ENCODE results near the gene ADISSP.
A peak's percentile ranks its signal among the peaks of the same experiment; 100 is the strongest.

The ADISSP gene

DNA sequence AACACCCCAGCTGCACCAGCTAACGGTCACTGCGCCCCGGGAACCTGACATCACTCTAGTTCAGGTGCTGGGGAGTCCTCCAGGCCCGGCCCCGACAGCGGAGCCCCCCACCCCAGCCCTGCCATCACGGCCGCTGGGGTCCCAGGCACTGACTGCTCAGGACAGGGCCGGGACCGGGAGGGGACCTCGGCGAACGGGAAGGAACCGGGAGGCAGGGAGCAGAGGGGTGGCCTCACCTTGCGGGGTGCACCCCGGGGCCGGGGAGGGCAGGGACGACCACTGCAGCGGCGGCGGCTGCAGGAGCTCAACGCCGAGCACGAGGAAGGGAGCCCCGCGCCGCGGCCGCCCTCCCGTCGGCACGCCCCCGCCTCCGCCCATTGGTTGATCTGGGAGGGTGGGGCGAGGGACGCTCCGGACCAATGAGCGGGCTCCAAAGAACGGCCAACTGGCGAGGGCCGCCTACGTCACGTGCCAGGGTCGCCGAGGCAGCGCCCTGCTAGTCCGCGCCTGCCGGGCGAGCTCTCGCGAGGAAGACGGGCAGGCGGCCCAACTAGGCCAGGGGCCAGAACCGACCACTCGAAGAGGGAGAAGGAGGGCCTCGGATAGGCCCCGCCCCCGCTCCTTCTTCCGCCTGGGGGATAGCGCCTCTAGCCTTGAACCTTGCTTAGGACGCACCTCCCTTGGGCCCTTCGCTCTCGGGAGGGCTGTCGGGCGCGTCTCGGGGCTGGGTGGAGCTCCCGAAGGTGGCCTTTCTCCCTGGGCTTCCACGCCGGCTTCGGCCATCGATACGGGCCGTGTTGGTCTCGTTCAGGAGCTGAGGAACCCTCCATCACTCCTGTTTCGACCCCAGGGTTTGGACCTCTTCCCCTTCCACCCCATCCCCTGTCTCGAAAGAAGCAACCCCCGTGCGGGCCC is at the start of gene ADISSP:
ADISSP (minus strand) TSS at position 327 of the 915 bp plus-strand sequence. CDS start 7,653 bp downstream, outside the sequence.
- peak; percentile 100 for DNase-seq (ENCODE audit: low spot score)

DNA sequence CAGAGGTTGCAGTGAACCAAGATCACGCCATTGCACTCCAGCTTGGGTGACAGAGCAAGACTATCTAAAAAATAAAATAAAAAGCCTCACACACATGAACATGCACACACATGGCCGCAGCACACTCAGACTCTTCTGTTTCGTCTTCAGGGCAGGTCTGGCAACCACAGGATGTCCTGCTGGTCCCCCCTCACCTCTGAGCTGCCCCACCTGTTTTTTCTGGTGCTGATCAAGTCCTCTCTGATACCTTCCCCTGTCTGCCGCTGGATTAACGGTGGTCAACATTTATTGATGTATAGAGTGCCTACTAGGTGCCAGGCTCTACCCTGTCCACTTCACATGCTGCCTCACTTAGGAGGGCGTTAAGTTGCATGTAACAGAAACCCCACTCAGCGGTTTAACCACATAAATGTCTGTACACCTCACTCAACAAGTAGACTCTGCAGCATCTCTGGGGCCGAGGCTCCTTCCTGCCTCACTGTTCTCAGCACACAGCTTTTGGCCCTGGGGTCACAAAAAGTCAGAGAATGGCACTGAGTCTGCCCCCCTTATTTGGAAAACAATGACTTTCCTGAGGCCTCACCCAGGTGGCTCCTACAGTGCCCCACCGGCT is 48.3 kb upstream of the ADISSP start:
- no peak for DNase-seq (ENCODE audit: low spot score)

DNA sequence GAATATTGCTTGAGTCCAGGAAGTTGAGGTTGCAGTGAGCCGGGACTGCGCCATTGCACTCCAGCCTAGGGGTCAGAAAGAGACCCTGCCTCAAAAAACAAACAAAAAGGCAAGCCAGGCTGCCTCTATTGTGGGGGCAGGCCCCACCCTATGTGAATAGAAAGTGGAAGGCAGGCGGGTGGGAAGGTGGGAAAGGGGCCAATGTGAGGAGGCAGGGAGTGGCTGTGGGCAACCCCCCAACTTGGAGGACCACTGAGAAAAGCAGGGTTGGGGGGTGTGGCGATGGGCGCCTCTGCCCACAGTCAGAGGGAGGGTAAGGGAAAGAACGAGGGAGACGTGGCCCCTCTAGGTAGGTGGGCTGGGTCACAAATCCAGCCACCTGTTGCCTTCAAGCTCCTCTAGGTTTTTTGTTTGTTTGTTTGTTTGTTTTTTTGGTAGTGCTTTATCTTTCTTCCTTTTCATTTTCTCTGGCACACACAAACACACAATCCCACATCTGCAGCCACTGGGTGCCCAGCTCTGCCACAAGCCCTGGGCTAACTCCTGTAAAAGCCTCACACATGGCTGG is 47.5 kb upstream of the ADISSP start:
- no peak for DNase-seq (ENCODE audit: low spot score)

DNA sequence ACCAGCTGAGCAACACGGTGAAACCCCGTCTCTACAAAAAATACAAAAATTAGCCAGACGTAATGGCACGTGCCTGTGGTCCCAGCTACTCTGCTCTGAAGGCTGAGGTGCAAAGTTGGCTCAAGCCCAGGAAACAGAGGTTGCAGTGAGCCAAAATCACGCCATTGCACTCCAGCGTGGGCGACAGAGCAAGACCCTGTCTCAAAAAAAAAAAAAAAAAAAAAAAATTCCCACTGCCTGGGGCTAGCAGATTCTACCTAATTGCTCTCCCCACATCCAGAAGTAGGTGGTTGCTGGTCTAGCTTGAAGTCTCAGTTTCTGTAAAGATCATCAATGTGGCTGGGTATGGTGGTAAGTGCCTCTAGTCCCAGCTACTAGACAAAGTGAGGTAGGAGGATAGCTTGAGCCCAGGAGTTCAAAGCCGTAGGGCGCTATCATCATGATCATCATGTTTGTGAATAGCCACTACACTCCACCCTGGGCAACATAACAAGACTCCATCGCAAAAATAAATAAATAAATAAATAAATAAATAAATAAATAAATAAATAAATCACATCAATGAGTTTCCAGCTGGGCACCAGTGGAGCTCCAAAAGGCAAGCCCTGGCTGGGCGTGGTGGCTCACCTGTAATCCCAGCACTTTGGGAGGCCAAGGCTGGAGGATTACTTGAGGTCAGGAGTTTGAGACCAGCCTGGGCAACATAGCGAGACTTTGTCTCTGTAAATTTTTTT is 46.5 kb upstream of the ADISSP start:
- no peak for DNase-seq (ENCODE audit: low spot score)

DNA sequence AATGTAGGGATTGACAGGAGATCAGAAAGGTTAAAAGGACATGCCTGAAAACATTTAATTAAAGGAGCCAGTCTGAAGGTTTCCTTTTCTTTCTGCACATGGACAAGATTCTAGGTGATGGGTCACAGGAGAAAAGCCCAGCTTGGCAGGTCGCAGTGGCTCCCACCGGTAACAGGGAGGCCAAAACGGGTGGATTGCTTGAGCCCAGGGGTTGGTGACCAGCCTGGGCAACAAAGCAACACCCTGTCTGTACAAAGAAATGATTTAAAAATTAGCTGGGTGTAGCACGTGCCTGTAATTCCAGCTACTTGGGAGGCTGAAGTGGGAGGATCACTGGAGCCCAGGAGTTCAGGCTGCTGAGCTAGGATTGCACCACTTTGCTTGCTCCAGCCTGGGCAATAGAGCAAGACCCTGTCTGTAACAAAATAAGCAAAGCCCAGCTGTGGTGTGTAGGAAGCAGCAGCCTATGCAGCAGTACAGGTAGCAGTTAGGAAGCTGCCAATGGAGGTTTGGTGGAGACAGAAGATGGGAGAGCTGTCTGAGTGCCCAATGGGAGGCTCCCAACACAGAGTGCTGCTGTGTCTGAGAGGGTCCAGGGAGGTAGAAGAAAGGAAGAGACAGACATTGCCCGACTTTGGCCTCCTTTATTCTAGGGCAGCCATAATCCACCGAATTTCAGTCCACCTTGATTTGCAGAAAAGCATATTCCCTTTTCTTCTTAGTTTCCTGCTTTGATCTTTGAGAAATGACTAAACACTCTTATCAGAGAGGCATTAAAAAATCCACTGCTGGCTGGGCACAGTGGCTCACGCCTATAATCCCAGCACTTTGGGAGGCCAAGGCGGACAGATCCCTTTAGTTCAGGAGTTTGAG is 45.7 kb upstream of the ADISSP start:
- no peak for DNase-seq (ENCODE audit: low spot score)

DNA sequence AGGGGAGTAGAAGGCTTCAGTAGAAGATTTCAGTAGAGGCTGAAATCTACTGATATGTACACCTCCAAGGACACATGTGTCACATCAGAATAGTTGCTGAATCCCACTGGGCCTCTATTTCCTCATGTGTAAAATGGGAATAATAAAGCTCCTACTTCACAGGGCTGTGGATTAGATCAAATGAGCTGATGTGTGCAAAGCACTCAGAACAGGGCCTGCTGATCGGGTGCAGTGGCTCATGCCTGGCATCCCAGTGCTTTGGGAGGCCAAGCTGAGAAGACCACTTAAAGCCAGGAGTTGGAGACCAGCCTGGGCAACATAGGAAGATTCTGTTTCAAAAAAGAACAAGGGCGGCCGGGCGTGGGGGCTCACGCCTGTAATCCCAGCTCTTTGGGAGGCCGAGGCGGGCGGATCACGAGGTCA is 44.7 kb upstream of the ADISSP start:
- DNase-seq (ENCODE audit: low spot score), result no peak

DNA sequence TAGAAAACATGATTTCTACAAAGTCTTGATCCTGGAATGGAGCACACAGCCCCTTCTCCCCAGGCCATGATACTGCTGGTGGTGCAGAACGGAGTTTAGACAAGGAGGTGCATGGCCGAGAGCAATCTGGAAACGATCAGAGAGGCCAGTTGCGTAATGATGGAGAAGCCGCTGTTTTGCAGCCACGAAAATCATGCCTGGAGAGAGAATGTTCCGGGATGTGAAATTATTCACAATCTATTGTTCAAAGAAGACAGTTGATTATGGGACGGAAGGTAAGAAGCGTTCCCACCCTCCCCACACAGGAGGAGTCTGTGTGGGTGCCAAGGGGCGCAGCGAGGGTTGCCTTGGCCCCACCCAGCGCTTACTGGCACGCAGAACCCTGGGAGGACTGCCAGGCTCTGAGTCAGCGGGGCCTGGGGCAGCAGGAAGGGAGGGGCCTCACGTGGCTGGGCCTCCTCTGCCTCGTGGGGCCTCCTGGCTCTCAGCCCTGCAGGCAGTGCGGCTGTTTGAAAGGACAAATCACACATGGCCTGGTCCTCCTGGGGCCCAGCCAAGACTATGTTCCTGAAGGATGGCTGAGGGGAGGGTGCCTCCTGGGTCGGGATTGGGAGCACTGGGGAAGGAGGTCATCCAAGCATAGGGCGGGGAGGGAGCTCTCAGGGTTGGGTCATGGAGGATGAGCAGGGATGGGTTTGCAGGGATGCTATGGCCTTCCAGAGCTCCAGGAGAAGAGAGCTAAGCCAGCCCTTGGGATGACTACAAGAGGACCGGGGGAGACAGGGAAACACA is 44.1 kb upstream of the ADISSP start:
- peak; percentile 98 for DNase-seq (ENCODE audit: low spot score)

DNA sequence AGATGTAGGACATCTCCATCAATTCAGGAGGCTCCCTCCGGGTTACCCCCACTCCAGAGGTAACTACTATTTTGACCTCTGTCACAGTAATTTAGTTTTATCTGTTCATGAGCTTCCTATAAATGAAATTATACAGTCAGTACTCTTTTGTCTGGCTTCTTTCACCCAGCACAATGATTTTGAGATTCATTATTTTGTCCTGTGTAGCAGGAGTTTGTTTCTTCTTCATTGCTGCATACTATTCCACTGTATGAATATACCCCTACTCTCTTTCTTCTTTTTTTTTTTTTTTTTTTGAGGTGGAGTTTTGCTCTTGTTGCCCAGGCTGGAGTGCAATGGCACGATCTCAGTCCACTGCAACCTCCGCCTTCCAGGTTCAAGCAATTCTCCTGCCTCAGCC is 41.0 kb upstream of the ADISSP start:
- no peak for DNase-seq (ENCODE audit: low spot score)

DNA sequence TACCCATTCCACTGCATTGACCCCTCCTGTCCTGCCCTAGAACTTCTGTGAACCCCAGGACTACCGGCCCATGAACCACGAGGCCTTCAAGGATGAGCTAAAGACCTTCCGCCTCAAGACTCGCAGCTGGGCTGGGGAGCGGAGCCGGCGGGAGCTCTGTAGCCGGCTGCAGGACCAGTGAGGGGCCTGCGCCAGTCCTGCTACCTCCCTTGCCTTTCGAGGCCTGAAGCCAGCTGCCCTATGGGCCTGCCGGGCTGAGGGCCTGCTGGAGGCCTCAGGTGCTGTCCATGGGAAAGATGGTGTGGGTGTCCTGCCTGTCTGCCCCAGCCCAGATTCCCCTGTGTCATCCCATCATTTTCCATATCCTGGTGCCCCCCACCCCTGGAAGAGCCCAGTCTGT is 37.2 kb upstream of the ADISSP start:
- DNase-seq (ENCODE audit: low spot score), result no peak

DNA sequence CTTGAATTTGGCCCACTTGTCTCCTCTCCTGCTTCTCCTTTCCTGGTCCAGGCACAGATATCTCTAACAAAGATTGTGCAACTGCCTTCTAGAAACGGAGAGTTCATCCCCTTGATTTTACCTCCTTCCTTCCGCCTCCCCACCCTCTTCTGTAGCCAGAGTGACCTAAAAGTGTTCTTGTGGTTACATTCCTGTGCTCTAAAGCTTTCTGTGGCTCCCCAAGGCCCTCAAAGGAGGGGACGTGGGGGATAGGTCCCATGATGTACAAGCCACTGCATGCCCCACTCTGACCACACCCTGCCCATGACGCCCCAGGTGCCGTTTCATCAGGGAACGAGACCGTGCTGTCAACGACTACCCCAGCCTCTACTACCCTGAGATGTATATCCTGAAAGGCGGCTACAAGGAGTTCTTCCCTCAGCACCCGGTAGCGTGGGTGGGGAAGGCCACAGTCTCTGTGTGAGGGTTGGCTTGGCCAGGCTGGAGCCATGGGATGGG is 36.8 kb upstream of the ADISSP start:
- no peak for DNase-seq (ENCODE audit: low spot score)

DNA sequence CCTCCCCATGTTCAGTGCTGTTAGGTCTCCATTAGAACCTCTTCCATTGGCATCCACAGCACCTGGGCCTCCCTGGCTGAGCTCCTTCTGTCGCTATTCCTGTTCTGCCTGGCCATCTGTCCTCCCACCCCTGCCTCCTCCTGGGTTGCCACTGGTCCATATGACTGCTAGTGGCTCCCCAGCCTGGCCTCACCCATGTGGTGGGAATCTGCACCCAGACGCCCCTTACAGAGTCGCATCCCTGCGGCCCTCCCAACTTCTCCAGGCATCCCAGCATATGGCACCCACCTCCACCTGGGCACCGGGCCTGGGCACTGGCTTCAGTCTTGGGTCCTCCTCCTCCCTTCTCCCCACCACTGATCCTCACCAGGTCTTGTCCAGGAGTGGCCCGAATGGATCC is 36.3 kb upstream of the ADISSP start:
- DNase-seq (ENCODE audit: low spot score), result no peak

DNA sequence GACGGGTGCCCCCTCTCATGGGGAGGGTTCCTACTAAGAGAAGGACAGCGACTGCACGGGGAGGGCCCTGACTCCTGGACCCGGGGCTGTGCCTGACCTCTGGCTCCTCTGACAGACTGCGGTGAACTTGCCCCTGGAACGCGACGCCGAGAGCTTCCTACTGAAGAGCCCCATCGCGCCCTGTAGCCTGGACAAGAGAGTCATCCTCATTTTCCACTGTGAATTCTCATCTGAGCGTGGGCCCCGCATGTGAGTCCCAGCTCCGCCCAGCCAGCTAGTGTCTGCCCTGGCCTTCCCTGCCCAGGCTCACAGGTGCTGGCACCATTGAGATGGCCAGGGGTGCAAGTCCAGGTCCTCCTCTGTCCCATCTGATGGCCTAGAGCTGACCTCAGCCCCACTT is 35.7 kb upstream of the ADISSP start:
- no peak for DNase-seq (ENCODE audit: low spot score)

DNA sequence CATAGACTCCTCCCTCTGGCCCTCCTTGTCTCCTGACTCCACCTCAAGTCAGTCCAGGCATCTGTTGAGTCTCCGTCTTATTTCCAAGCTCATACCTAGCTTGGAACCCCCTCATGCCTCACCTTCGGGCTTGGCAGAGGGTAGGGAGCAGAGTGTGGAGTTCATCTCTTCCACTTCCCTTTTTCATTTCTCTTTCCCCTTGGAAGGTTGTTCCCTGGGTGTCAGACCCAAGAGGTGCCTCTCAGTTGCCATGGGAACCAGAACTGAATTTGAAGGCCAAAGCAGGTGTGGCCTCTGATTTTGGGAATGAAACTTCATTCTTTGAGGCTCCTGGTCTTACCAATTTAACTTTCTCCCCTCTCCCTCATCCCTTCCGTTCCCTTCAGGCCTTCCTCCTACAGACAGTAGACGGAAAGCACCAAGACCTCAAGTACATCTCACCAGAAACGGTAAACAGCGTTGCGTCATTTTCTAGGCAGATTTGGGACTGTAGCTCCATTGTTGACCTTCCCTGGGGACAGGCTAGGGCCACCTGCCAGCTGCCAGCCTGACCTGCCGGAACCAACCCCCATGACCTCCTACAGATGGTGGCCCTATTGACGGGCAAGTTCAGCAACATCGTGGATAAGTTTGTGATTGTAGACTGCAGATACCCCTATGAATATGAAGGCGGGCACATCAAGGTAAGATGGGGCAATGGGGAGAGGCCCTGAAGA is 35.1 kb upstream of the ADISSP start:
- no peak for DNase-seq (ENCODE audit: low spot score)

DNA sequence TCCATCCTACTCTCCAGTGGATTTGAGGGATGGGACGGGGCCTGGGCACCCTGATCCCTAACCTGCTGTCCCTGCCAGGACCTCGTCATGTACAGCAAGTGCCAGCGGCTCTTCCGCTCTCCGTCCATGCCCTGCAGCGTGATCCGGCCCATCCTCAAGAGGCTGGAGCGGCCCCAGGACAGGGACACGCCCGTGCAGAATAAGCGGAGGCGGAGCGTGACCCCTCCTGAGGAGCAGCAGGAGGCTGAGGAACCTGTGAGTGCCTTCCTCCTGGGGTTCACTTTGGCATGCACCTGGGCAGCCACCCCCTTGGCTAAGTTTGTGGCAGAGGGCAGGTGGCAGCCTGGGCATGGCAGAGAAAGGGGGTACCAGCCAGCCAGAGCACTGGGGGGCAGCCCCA is 34.3 kb upstream of the ADISSP start:
- DNase-seq (ENCODE audit: low spot score), result no peak

DNA sequence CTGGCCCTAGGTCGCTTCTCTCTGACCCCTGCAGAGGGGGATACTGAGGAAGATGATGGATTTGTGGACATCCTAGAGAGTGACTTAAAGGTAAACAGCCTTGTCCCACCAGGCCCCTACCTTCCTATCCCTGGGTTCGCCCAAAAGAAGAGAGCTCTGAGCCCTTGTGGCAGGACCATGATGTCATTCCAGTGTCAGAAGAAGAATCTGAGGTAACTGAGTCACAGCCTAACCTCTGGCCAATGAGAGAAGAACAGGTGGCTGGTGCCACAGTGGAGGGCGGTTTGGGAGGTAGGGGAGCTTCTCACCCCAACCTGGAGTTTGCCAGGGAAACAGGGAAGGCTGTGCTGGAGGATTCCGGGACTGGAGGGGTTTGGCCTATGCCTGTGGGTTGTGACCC is 33.7 kb upstream of the ADISSP start:
- no peak for DNase-seq (ENCODE audit: low spot score)

DNA sequence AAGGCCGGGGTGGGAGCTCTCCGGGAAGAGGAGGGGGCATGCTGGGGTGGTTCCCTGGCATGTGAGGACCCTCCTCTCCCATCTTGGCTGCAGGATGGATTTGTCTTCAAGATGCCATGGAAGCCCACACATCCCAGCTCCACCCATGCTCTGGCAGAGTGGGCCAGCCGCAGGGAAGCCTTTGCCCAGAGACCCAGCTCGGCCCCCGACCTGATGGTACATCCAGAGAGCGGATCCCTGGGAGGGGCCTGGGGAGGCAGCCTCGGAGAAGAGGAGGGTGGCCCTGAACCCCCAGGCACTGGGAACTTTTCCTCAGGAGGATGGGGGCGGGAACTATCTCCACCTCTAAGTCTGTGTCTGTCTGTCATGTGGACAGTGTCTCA is 33.3 kb upstream of the ADISSP start:
- DNase-seq (ENCODE audit: low spot score), result no peak

DNA sequence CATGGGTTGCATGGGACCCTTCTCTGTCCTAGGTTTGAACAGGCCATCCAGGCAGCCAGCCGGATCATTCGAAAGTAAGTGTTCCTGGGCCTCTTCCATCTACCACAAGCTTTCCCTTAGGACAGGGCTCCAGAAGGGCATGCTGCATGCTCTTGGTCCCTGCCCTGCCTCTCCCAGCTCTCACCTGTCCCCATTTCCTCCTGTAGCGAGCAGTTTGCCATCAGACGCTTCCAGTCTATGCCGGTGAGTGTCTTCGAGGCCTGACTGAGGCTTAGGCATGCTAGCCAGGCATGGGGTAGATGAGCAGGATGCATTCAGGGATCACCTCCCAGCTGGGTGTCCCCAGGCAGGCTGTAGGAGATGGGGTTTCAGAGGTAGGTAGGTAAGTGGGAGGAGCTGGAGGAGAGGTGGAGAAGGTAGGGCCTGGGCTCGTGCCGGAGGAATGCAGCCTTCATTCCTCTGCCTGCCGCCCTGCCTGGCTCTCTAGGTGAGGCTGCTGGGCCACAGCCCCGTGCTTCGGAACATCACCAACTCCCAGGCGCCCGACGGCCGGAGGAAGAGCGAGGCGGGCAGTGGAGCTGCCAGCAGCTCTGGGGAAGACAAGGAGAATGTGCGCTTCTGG is 32.8 kb upstream of the ADISSP start:
- DNase-seq (ENCODE audit: low spot score), result no peak

DNA sequence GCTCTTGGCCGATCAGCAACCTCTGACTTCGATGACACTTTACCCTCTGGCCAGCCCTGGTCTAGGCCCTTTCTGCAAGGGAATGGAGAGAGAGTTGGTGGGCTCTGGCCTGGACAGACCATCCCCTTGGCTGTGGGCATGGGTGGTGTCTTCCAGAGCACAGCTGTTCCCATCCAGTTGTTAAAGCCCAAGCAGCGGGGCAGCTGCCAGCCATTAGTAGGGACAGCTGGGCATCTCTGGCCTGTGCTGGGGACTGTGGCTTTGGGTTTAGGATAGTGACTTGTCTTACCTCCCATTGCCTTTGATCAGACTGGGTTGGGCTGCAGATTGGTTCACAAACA is 31.3 kb upstream of the ADISSP start:
- no peak for DNase-seq (ENCODE audit: low spot score)

DNA sequence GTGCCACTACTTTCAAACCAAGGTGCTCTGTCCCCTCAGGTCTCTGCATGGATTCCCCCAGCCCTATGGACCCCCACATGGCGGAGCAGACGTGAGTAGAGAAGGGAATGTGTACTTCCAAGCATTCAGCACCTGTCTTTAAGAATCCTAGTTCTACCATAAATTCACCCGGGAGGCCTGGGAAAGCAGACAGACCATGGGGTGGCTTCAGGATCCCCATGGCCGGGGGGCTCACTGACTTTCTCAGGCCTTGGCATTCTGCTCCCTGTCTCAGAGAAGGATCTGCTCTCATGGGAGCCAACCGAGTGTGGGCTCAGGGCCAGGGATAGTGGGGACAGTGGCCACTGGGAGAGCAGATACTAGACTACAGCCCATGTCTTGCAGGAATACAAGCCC is 30.8 kb upstream of the ADISSP start:
- no peak for DNase-seq (ENCODE audit: low spot score)

Data from AG08395 (cell line).